ENCODE measurements around the gene TANC1.

- no peak for TF ChIP-seq CTCF (IDR thresholded peaks at IDR 0.05)
- no peak for TF ChIP-seq POLR2A (IDR thresholded peaks at IDR 0.05)
These were observed 82.0 kb downstream of the TANC1 start for GRCh38 chr2:159050426-159050825.

Measured in right lobe of liver (tissue), 4 donors.